SK-N-SH treated with all-trans-retinoic acid at 6 μM for 48 hours (cell line): Measurements from ENCODE around the gene KAT7.

ENCODE experiments used
- ATAC-seq: fragments of 200-7000 bp; cut with Tn5 transposase; 3 replicates; pipeline ENCODE4 v1.9.1; 2020; ENCODE audit warnings: mild to moderate bottlenecking, moderate library complexity
- ARNTL ChIP-seq: fragments of 450-650 bp; formaldehyde crosslinking; IDR thresholded peaks from 2 replicates; pipeline ENCODE4 v1.5.0; 2020; ENCODE audit warnings: low read depth, mild to moderate bottlenecking, moderate library complexity, borderline replicate concordance
- BACH2 ChIP-seq: fragments of 250-450 bp; sonication (Bioruptor Pico); IDR thresholded peaks from 2 replicates; pipeline ENCODE4 v1.9.0; 2021; ENCODE audit warnings: mild to moderate bottlenecking, borderline replicate concordance
- CSDC2 ChIP-seq: fragments of 250-450 bp; sonication (Bioruptor Pico); IDR thresholded peaks from 2 replicates; pipeline ENCODE4 v1.5.0; 2020; ENCODE audit warnings: mild to moderate bottlenecking, moderate library complexity
- ESRRG ChIP-seq: fragments of 250-450 bp; sonication (Bioruptor Pico); IDR thresholded peaks from 2 replicates; pipeline ENCODE4 v1.6.1; 2021; ENCODE audit warnings: mild to moderate bottlenecking
- GLIS3 ChIP-seq: fragments of 250-450 bp; sonication (Bioruptor Pico); IDR thresholded peaks from 2 replicates; pipeline ENCODE4 v1.5.0; 2020; ENCODE audit warnings: mild to moderate bottlenecking, moderate library complexity
- ISL1 ChIP-seq: fragments of 250-450 bp; sonication (Bioruptor Pico); IDR thresholded peaks from 2 replicates; pipeline ENCODE4 v2.1.2; 2022; ENCODE audit warnings: mild to moderate bottlenecking, moderate library complexity
- OSR1 ChIP-seq: fragments of 250-450 bp; sonication (Bioruptor Pico); IDR thresholded peaks from 2 replicates; pipeline ENCODE4 v1.8.0; 2022; ENCODE audit warnings: moderate library complexity, mild to moderate bottlenecking, inconsistent platforms
- RARB ChIP-seq: fragments of 250-450 bp; sonication (Bioruptor Pico); IDR thresholded peaks from 2 replicates; pipeline ENCODE4 v1.8.0; 2021; ENCODE audit warnings: mild to moderate bottlenecking, moderate library complexity
- SNAI2 ChIP-seq: fragments of 250-450 bp; sonication (Bioruptor Pico); IDR thresholded peaks from 2 replicates; pipeline ENCODE4 v1.5.0; 2020; ENCODE audit warnings: mild to moderate bottlenecking, moderate library complexity
- TCF4 ChIP-seq: fragments of 250-450 bp; sonication (Bioruptor Pico); IDR thresholded peaks from 2 replicates; pipeline ENCODE4 v1.8.0; 2021; ENCODE audit warnings: mild to moderate bottlenecking, moderate library complexity, borderline replicate concordance
- TOX ChIP-seq: fragments of 250-450 bp; sonication (Bioruptor Pico); IDR thresholded peaks from 2 replicates; pipeline ENCODE4 v1.8.0; 2021; ENCODE audit warnings: mild to moderate bottlenecking, moderate library complexity, borderline replicate concordance
- ZC3H10 ChIP-seq: fragments of 250-450 bp; sonication (Bioruptor Pico); IDR thresholded peaks from 2 replicates; pipeline ENCODE4 v1.5.1; 2021; ENCODE audit warnings: mild to moderate bottlenecking, moderate library complexity
- ZFP3 ChIP-seq: fragments of 250-450 bp; sonication (Bioruptor Pico); IDR thresholded peaks from 2 replicates; pipeline ENCODE4 v1.5.0; 2020; ENCODE audit warnings: mild to moderate bottlenecking, moderate library complexity
- ZFP30 ChIP-seq: fragments of 450-650 bp; formaldehyde crosslinking; IDR thresholded peaks from 2 replicates; pipeline ENCODE4 v1.5.0; 2022; ENCODE audit warnings: mild to moderate bottlenecking, moderate library complexity
- ZNF565 ChIP-seq: fragments of 450-650 bp; formaldehyde crosslinking; conservative IDR thresholded peaks from 2 replicates; pipeline ENCODE4 v1.5.0; 2020; ENCODE audit warnings: low read depth, mild to moderate bottlenecking, moderate library complexity
- ZNF70 ChIP-seq: fragments of 450-650 bp; formaldehyde crosslinking; IDR thresholded peaks from 2 replicates; pipeline ENCODE4 v1.5.0; 2020; ENCODE audit warnings: mild to moderate bottlenecking, moderate library complexity
- ZNF8 ChIP-seq: fragments of 450-650 bp; formaldehyde crosslinking; IDR thresholded peaks from 2 replicates; pipeline ENCODE4 v1.5.0; 2020; ENCODE audit warnings: mild to moderate bottlenecking, moderate library complexity
- TF ChIP-seq, protein P1 (sequence below): fragments of 250-450 bp; sonication (Bioruptor Pico); IDR thresholded peaks from 2 replicates; pipeline ENCODE4 v1.8.0; 2021; ENCODE audit warnings: low read depth, mild to moderate bottlenecking, moderate library complexity, borderline replicate concordance
- TF ChIP-seq, protein P2 (sequence below): fragments of 250-450 bp; sonication (Bioruptor Pico); IDR thresholded peaks from 2 replicates; pipeline ENCODE4 v1.8.0; 2020; ENCODE audit warnings: mild to moderate bottlenecking, moderate library complexity, borderline replicate concordance
- TF ChIP-seq, protein P3 (sequence below): fragments of 250-450 bp; sonication (Bioruptor Pico); IDR thresholded peaks from 2 replicates; pipeline ENCODE4 v1.5.1; 2021; ENCODE audit warnings: mild to moderate bottlenecking, moderate library complexity
- TF ChIP-seq, protein P4 (sequence below): fragments of 250-450 bp; sonication (Bioruptor Pico); IDR thresholded peaks from 2 replicates; pipeline ENCODE4 v1.5.0; 2020; ENCODE audit warnings: mild to moderate bottlenecking, moderate library complexity
- TF ChIP-seq, protein P5 (sequence below): fragments of 250-450 bp; sonication (Bioruptor Pico); IDR thresholded peaks from 2 replicates; pipeline ENCODE4 v1.5.1; 2020; ENCODE audit warnings: low read depth, mild to moderate bottlenecking, moderate library complexity

Gene KAT7

DNA sequence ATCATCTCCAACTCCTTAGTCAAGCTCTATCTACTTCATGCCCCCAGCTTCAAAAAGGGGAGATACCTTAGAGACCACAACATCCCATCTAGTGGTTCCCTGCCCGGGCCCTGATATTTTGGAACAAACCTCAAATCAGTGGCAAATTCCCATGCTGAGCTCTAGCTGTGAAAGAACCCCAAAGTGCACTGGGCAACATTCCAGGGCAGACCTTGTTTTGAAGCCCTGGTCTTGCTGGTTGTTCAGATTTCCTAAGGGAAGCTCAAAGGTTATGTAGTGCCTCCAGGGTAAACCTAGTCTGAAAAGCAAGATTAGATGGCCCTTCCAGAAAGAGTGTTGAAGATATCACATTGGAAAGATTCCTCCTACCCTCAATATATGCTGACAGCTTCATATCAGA lies 40.8 kb upstream of the KAT7 start:
- TF ChIP-seq TOX (CRISPR knock-in tag) (no peak), ZNF8 (no peak), ZC3H10 (CRISPR knock-in tag) (no peak), ZNF565 (CRISPR knock-in tag) (no peak), RARB (no peak), ZNF70 (no peak), ISL1 (CRISPR knock-in tag) (no peak), GLIS3 (CRISPR knock-in tag) (no peak), SNAI2 (CRISPR knock-in tag) (no peak), ZFP3 (CRISPR knock-in tag) (no peak), ARNTL (CRISPR knock-in tag) (no peak), ZFP30 (CRISPR knock-in tag) (no peak), BACH2 (CRISPR knock-in tag) (no peak), TCF4 (CRISPR knock-in tag) (no peak), ESRRG (no peak), OSR1 (no peak)
- TF ChIP-seq, protein P1, sequence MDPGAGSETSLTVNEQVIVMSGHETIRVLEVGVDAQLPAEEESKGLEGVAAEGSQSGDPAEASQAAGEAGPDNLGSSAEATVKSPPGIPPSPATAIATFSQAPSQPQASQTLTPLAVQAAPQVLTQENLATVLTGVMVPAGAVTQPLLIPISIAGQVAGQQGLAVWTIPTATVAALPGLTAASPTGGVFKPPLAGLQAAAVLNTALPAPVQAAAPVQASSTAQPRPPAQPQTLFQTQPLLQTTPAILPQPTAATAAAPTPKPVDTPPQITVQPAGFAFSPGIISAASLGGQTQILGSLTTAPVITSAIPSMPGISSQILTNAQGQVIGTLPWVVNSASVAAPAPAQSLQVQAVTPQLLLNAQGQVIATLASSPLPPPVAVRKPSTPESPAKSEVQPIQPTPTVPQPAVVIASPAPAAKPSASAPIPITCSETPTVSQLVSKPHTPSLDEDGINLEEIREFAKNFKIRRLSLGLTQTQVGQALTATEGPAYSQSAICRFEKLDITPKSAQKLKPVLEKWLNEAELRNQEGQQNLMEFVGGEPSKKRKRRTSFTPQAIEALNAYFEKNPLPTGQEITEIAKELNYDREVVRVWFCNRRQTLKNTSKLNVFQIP = no peak
- TF ChIP-seq, protein P2, sequence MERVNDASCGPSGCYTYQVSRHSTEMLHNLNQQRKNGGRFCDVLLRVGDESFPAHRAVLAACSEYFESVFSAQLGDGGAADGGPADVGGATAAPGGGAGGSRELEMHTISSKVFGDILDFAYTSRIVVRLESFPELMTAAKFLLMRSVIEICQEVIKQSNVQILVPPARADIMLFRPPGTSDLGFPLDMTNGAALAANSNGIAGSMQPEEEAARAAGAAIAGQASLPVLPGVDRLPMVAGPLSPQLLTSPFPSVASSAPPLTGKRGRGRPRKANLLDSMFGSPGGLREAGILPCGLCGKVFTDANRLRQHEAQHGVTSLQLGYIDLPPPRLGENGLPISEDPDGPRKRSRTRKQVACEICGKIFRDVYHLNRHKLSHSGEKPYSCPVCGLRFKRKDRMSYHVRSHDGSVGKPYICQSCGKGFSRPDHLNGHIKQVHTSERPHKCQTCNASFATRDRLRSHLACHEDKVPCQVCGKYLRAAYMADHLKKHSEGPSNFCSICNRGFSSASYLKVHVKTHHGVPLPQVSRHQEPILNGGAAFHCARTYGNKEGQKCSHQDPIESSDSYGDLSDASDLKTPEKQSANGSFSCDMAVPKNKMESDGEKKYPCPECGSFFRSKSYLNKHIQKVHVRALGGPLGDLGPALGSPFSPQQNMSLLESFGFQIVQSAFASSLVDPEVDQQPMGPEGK (CRISPR knock-in tag) = no peak
- TF ChIP-seq, protein P3, sequence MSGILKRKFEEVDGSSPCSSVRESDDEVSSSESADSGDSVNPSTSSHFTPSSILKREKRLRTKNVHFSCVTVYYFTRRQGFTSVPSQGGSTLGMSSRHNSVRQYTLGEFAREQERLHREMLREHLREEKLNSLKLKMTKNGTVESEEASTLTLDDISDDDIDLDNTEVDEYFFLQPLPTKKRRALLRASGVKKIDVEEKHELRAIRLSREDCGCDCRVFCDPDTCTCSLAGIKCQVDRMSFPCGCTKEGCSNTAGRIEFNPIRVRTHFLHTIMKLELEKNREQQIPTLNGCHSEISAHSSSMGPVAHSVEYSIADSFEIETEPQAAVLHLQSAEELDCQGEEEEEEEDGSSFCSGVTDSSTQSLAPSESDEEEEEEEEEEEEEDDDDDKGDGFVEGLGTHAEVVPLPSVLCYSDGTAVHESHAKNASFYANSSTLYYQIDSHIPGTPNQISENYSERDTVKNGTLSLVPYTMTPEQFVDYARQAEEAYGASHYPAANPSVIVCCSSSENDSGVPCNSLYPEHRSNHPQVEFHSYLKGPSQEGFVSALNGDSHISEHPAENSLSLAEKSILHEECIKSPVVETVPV = no peak
- TF ChIP-seq, protein P4, sequence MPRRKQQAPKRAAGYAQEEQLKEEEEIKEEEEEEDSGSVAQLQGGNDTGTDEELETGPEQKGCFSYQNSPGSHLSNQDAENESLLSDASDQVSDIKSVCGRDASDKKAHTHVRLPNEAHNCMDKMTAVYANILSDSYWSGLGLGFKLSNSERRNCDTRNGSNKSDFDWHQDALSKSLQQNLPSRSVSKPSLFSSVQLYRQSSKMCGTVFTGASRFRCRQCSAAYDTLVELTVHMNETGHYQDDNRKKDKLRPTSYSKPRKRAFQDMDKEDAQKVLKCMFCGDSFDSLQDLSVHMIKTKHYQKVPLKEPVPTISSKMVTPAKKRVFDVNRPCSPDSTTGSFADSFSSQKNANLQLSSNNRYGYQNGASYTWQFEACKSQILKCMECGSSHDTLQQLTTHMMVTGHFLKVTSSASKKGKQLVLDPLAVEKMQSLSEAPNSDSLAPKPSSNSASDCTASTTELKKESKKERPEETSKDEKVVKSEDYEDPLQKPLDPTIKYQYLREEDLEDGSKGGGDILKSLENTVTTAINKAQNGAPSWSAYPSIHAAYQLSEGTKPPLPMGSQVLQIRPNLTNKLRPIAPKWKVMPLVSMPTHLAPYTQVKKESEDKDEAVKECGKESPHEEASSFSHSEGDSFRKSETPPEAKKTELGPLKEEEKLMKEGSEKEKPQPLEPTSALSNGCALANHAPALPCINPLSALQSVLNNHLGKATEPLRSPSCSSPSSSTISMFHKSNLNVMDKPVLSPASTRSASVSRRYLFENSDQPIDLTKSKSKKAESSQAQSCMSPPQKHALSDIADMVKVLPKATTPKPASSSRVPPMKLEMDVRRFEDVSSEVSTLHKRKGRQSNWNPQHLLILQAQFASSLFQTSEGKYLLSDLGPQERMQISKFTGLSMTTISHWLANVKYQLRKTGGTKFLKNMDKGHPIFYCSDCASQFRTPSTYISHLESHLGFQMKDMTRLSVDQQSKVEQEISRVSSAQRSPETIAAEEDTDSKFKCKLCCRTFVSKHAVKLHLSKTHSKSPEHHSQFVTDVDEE (CRISPR knock-in tag) = no peak
- no peak for ATAC-seq

DNA sequence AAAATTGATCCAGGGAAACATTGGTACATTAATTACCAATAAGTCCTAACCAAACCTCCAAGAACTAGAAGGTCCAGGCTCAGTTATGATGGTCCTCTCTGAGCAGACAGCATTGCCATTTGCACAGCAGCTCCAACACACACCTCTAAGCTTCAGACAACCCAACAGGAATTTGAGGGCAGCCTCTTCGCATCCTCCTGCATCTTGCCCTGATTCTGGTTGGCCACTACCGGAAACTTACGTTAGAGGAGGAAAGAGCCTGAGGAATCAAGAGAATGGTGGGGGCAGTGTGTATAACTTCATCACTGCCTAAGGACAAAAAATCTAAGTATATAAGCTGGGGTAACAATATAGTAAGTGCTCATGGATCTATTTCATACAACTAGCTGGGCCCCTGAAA lies 40.3 kb upstream of the KAT7 start:
- no peak for ATAC-seq
- TF ChIP-seq CSDC2 (CRISPR knock-in tag) (no peak), ZFP3 (CRISPR knock-in tag) (no peak), ESRRG (no peak), ZNF8 (no peak)
- TF ChIP-seq, protein P1 = no peak
- TF ChIP-seq, protein P5, sequence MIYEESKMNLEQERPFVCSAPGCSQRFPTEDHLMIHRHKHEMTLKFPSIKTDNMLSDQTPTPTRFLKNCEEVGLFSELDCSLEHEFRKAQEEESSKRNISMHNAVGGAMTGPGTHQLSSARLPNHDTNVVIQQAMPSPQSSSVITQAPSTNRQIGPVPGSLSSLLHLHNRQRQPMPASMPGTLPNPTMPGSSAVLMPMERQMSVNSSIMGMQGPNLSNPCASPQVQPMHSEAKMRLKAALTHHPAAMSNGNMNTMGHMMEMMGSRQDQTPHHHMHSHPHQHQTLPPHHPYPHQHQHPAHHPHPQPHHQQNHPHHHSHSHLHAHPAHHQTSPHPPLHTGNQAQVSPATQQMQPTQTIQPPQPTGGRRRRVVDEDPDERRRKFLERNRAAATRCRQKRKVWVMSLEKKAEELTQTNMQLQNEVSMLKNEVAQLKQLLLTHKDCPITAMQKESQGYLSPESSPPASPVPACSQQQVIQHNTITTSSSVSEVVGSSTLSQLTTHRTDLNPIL (CRISPR knock-in tag) = no peak
- TF ChIP-seq, protein P2 (CRISPR knock-in tag) = no peak
